Lower leg skin (tissue), 4 donors: ENCODE results near the gene TMEM132D. TPM values are rescaled to one million over a fixed set of nuclear protein-coding genes. Genes with fewer than 3 reads are reported as not detected.
"Not testable (repeated sequence)": the region's sequence is repeated elsewhere in the genome, so short reads cannot be mapped to it uniquely, and the experiment has no call there.

Experiments
- DNase-seq, 2 donors: peaks; one replicate each; pipeline ENCODE4 v3.0.0-alpha.2; 2019; ENCODE audit warnings: low spot score in 2 of 2
- H3K4me3 ChIP-seq: fragments of 200-600 bp; sonication (generic); 2 replicates; pipeline ENCODE4 v1.5.1; 2017; ENCODE audit warnings: mild to moderate bottlenecking, low read depth; ENCODE audit not compliant: poor library complexity, severe bottlenecking
- POLR2A ChIP-seq, 2 donors: fragments of 450-650 bp; IDR thresholded peaks; one replicate each; pipeline ENCODE4 v1.6.1; 2016 to 2017; ENCODE audit warnings: antibody characterized with exemption in 2 of 2, mild to moderate bottlenecking in 1 of 2, moderate library complexity in 1 of 2
- WGBS, 2 donors: methylation state at CpG; one replicate each; pipeline ENCODE4 v1.1.5; 2018; 5-methylcytosine and 5-hydroxymethylcytosine counted together
- intact Hi-C: fragments of 100-400 bp; cut with DNase I; formaldehyde crosslinking; loops from one replicate; pipeline ENCODE4 v1.15.0; 2023; ENCODE audit warnings: low total_unique reads
- total RNA-seq, 4 donors: library from RNA; depleted of rRNA; stranded (reverse); fragments of >200 nt; gene quantifications; one replicate each; pipeline ENCODE4 v1.1.0, GENCODE V29; 2016
- TF ChIP-seq, protein P1 (sequence below), 3 donors: fragments of 450-650 bp; IDR thresholded peaks; one replicate each; pipeline ENCODE4 v1.5.1; 2016; ENCODE audit warnings: antibody characterized with exemption in 3 of 3, mild to moderate bottlenecking in 3 of 3, moderate library complexity in 2 of 3

TMEM132D gene
- total RNA-seq, 4 donors from 2014 or later: not detected

- TF ChIP-seq POLR2A (IDR thresholded peaks at IDR 0.05): no peak
Observed at GRCh38 chr12:129193263-129193871, 710.5 kb downstream of the TMEM132D start.

GRCh38 chr12:129190827-129191226 lies 713.0 kb downstream of the TMEM132D start:
- TF ChIP-seq POLR2A (IDR thresholded peaks at IDR 0.05): no peak
- TF ChIP-seq, protein P1, sequence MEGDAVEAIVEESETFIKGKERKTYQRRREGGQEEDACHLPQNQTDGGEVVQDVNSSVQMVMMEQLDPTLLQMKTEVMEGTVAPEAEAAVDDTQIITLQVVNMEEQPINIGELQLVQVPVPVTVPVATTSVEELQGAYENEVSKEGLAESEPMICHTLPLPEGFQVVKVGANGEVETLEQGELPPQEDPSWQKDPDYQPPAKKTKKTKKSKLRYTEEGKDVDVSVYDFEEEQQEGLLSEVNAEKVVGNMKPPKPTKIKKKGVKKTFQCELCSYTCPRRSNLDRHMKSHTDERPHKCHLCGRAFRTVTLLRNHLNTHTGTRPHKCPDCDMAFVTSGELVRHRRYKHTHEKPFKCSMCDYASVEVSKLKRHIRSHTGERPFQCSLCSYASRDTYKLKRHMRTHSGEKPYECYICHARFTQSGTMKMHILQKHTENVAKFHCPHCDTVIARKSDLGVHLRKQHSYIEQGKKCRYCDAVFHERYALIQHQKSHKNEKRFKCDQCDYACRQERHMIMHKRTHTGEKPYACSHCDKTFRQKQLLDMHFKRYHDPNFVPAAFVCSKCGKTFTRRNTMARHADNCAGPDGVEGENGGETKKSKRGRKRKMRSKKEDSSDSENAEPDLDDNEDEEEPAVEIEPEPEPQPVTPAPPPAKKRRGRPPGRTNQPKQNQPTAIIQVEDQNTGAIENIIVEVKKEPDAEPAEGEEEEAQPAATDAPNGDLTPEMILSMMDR (IDR thresholded peaks at IDR 0.05): no peak
- DNase-seq: no peak
- no peak overlapping the region for H3K4me3 ChIP-seq
- intact Hi-C loops: no loop called here
- 49 to 65% methylated on average over 7 of the region's 7 CpGs for WGBS, 2 donors

More at GRCh38 chr12:129193263-129193871, 710.5 kb downstream of the TMEM132D start:
- DNase-seq: no peak
- intact Hi-C loops: no loop called here
- 58 to 60% methylated on average over 4 of the region's 4 CpGs for WGBS, 2 donors
- no peak overlapping the region for H3K4me3 ChIP-seq

- intact Hi-C loops, DNase-seq, H3K4me3 ChIP-seq: not testable (repeated sequence)
- WGBS, 2 donors: 59 to 69% methylated on average over 4 of the region's 4 CpGs
Observed at GRCh38 chr12:129189879-129190278, 713.9 kb downstream of the TMEM132D start.

DNA sequence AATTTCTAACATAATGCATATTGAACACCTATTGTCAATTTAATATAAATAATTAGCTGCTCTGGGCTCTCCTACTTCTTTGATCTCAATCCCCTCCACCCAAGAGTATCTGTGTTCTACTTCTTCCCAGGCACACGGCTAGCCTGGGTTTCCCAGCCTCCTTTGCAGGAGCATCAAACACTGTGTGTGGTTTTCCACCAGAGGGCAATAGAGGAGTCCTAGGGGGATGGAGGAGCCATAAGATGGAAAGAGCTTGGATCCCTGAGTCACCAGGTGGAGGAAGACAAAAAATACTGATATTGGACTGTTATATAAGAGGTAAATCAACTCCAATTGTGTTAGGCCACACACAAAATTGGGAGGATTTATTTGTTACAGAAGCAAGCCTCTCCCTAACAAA lies 716.9 kb downstream of the TMEM132D start:
- DNase-seq: no peak
- TF ChIP-seq, protein P1 (IDR thresholded peaks at IDR 0.05): no peak
- intact Hi-C loops: no loop called here
- 76 to 80% methylated on average over 1 of the region's 1 CpG for WGBS, 2 donors
- H3K4me3 ChIP-seq: no peak overlapping the region

GRCh38 chr12:129185855-129186254 lies 718.0 kb downstream of the TMEM132D start:
- H3K4me3 ChIP-seq: no peak overlapping the region
- intact Hi-C loops: no loop called here
- DNase-seq: no peak
- TF ChIP-seq POLR2A (IDR thresholded peaks at IDR 0.05): no peak
- WGBS, 2 donors: 56 to 69% methylated on average over 3 of the region's 3 CpGs

- WGBS, 2 donors: 58 to 69% methylated on average over 19 of the region's 19 CpGs
- no peak overlapping the region for H3K4me3 ChIP-seq
- DNase-seq: no peak
- intact Hi-C loops: no loop called here
- TF ChIP-seq, protein P1 (IDR thresholded peaks at IDR 0.05): no peak
- TF ChIP-seq POLR2A (IDR thresholded peaks at IDR 0.05): no peak
Observed at GRCh38 chr12:129184127-129184928, 719.5 kb downstream of the TMEM132D start.

- TF ChIP-seq, protein P1 (IDR thresholded peaks at IDR 0.05): no peak
- TF ChIP-seq POLR2A (IDR thresholded peaks at IDR 0.05): no peak
- intact Hi-C loops: no loop called here
- no peak for DNase-seq
- no peak overlapping the region for H3K4me3 ChIP-seq
- WGBS, 2 donors: 83 to 84% methylated on average over 7 of the region's 7 CpGs
Observed at GRCh38 chr12:129179941-129180553, 723.8 kb downstream of the TMEM132D start.
